ENCODE measurements around the gene RHOBTB3. TPM values are rescaled to one million over a fixed set of nuclear protein-coding genes. Genes with fewer than 3 reads are reported as not detected.

Gene RHOBTB3
- total RNA-seq, 1 experiment from 2014 or later = 6.8 TPM

GRCh38 chr5:95818181-95819147 lies 87.3 kb downstream of the RHOBTB3 start:
- no peak overlapping the region for H3K27ac ChIP-seq (ENCODE audit: insufficient read length, low read depth, low read length)
- WGBS (ENCODE audit: extremely low coverage, insufficient read length, low lambda C conversion rate) = no CpG with 5 or more reads among the region's 14 CpGs
- no peak overlapping the region for H4K91ac ChIP-seq (ENCODE audit: insufficient read length, low read depth, low read length)
- no peak overlapping the region for H2BK120ac ChIP-seq (ENCODE audit: low read depth, low read length, poor library complexity, severe bottlenecking)
- H4K8ac ChIP-seq (replicated peaks; ENCODE audit: insufficient read length, low read depth, low read length) = no peak overlapping the region
- H2BK12ac ChIP-seq (ENCODE audit: insufficient read length, low read depth, low read length) = no peak overlapping the region
- no peaks in the 10 kb centered on the region for H3K79me2 ChIP-seq (ENCODE audit: insufficient read depth, low read length)
- no peaks in the 10 kb centered on the region for H3K27me3 ChIP-seq (ENCODE audit: insufficient read depth, low read length)
- peaks cover 4% of the 10 kb centered on the region; the same call in 1 of the 2 replicates for H3K4me1 ChIP-seq (ENCODE audit: insufficient read depth, low read length)
- H3K4ac ChIP-seq (ENCODE audit: low read depth, low read length) = no peak overlapping the region
- no peak overlapping the region for H2BK5ac ChIP-seq (ENCODE audit: insufficient read length, low read length)
- no peaks in the 10 kb centered on the region for H3K9me3 ChIP-seq (ENCODE audit: control insufficient read depth, low read depth, low read length)
- no peak overlapping the region for H3K9ac ChIP-seq (ENCODE audit: extremely low read depth, insufficient read length, low read length)
- H3K56ac ChIP-seq (ENCODE audit: insufficient read length, low read depth, low read length) = no peak overlapping the region
- no peak for DNase-seq
- no peaks in the 10 kb centered on the region; the same call in 1 of the 2 replicates for H3K27me3 Mint-ChIP-seq (ENCODE audit: low read depth)
- H3K36me3 Mint-ChIP-seq (ENCODE audit: insufficient read depth in 1 of 3, low read depth in 3 of 3) = peaks cover 0 to 5% (median 4%) of the 10 kb centered on the region in 3 experiments; a peak in 3 of 7 replicates
- no peak overlapping the region for H2AK5ac ChIP-seq (ENCODE audit: insufficient read length, low read length)
- no peak overlapping the region for H3T11ph ChIP-seq (ENCODE audit: low read length)
- H3K18ac ChIP-seq (ENCODE audit: insufficient read length, low read depth, low read length) = no peak overlapping the region
- no peak overlapping the region for H3K23ac ChIP-seq (ENCODE audit: insufficient read length, low read depth, low read length)
- no peak overlapping the region for H2AFZ ChIP-seq (ENCODE audit: low read length)
- no peak overlapping the region for H4K5ac ChIP-seq (ENCODE audit: insufficient read length, low read depth, low read length)
- no peak overlapping the region for H3K14ac ChIP-seq (ENCODE audit: insufficient read depth, low read length)
- H2BK15ac ChIP-seq (ENCODE audit: low read depth, low read length) = no peak overlapping the region
- peaks cover 7% of the 10 kb centered on the region for H3K23me2 ChIP-seq (ENCODE audit: insufficient read length, low read depth, low read length, poor library complexity, severe bottlenecking)
- no peaks in the 10 kb centered on the region for H3K79me1 ChIP-seq (ENCODE audit: insufficient read depth, low read depth, low read length, poor library complexity, severe bottlenecking)
- H3K27ac Mint-ChIP-seq = no peak overlapping the region; a peak in 1 of 7 replicates
- no peaks in the 10 kb centered on the region for H3K9me3 Mint-ChIP-seq
- no peak overlapping the region for H3K4me3 Mint-ChIP-seq
- H3K4me1 Mint-ChIP-seq = peaks cover 42 to 44% of the 10 kb centered on the region in 2 experiments
- H2BK20ac ChIP-seq (ENCODE audit: low read depth, low read length, poor library complexity, severe bottlenecking) = no peak overlapping the region
- H4K20me1 ChIP-seq (ENCODE audit: control insufficient read depth, insufficient read depth, insufficient read length) = no peaks in the 10 kb centered on the region
- H3K4me2 ChIP-seq (ENCODE audit: insufficient read depth, insufficient read length, low read length) = no peak overlapping the region
- no peak for TF ChIP-seq CTCF (conservative IDR thresholded peaks at IDR 0.05)
